Measurements from ENCODE around the gene YKT6.
"Not testable (repeated sequence)": the region's sequence is repeated elsewhere in the genome, so short reads cannot be mapped to it uniquely, and the experiment has no call there.

YKT6 gene

DNA sequence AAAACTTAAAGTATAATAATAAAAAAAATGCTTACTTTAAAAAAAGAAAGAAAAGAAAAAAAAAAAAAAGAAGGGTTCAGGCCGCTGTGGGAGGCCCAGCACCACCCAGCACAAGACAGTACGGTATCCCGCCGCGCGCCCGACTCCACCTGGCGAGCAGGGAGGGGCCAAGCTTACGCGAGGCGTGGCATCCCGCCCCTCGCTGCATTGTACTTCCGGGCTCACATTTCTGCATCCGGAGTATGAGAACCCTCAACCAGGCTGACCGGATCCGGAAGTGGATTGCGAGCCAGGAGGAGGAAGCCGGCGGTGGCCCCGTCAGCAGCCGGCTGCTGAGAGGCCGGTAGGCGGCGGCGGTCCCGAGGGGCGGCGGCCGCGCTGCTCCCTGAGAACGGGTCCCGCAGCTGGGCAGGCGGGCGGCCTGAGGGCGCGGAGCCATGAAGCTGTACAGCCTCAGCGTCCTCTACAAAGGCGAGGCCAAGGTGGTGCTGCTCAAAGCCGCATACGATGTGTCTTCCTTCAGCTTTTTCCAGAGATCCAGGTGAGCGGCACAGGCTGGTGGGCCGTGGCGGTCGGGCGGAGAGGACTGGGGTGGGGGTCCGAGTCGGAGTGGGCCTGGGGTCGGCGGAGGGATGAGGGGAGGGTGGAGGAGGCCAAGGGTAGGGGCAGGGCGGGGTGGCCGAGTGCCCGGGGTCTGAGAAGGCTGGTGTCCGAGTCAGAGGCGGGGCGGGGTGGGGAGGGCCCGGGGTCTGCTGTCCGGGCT is at the start of gene YKT6:
Gene YKT6 (plus strand): TSS at position 280 of the 763 bp plus-strand sequence. CDS start 158 bp downstream, at position 438.
- peak; percentile 86 to 91 for DNase-seq (ENCODE audit: low read depth in 2 of 2)

GRCh38 chr7:44151956-44152355 is 48.8 kb upstream of the YKT6 start:
- no peak for DNase-seq (ENCODE audit: low read depth in 2 of 2)

- no peak for DNase-seq (ENCODE audit: low read depth in 2 of 2)
Observed at GRCh38 chr7:44152971-44153947, 47.5 kb upstream of the YKT6 start.

DNA sequence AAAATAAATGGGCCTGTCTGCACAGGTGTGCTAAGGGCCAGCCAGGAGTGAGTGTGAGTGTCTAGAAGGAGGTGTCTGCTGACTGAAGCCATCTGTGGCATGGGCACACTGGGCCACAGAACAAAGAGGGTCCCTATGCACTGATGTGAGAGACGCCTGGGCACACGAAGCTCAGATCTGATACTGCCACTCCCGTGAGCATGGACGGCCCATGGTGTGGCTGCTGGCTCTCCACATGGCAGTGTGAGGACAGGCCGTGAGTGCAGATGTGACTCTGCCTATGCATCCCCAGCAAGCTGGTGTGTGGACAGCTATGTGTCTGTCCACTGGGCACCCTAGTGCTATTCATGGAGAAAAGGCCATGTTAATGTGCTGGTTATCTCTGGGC is 46.8 kb upstream of the YKT6 start:
- DNase-seq (ENCODE audit: low read depth in 2 of 2): no peak

- no peak for DNase-seq (ENCODE audit: low read depth in 2 of 2)
Observed at GRCh38 chr7:44154703-44155102, 46.1 kb upstream of the YKT6 start.

DNA sequence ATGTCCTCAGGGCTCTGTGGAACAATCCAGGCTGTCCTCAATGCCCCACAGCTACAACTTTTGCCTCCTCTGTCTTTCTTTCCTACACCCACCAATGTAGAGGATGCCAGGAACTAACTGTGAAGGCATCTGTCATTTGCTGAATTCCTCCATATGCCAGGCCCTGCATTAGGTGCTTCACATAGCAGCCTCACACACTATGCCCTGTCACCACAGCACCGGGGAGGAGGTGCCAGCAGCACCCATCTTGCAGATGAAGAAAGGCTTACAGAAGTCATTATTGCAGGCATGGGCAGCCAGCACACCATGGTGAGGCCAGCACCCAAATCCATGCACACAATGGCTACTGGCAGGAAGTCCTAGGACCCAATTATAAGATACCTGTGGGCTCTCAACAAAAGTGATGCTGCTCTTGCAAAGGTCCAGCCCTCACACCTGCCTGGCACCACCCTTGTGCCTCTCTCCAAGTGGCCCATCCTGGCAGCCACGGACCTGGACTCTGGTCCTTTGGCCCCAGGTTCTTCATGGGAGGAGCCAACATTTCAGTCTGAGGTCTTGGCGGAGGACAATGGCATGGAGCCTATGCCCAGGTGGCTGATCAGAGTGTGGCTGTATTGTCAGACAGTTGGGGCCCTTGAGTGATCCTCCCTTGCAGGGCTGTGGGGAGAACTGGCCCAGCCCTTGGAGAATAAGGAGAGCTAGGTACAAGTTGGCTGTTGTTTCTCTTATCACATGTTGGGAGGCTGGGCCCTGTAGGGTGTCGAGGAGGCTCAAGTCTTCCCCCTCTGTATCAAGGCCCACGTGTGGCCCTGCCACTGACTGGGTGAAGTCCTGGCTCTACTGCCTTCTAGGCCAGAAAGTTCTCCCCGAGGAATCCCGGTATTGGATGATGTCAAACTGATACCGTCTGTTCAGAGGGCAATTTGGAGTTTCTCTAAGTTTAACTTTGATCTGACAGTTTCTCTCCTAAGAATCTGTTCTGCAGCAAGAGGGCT is 45.3 kb upstream of the YKT6 start:
- no peak for DNase-seq (ENCODE audit: low read depth in 2 of 2)

- no peak for DNase-seq (ENCODE audit: low read depth in 2 of 2)
Observed at GRCh38 chr7:44156453-44157010, 44.2 kb upstream of the YKT6 start.

DNA sequence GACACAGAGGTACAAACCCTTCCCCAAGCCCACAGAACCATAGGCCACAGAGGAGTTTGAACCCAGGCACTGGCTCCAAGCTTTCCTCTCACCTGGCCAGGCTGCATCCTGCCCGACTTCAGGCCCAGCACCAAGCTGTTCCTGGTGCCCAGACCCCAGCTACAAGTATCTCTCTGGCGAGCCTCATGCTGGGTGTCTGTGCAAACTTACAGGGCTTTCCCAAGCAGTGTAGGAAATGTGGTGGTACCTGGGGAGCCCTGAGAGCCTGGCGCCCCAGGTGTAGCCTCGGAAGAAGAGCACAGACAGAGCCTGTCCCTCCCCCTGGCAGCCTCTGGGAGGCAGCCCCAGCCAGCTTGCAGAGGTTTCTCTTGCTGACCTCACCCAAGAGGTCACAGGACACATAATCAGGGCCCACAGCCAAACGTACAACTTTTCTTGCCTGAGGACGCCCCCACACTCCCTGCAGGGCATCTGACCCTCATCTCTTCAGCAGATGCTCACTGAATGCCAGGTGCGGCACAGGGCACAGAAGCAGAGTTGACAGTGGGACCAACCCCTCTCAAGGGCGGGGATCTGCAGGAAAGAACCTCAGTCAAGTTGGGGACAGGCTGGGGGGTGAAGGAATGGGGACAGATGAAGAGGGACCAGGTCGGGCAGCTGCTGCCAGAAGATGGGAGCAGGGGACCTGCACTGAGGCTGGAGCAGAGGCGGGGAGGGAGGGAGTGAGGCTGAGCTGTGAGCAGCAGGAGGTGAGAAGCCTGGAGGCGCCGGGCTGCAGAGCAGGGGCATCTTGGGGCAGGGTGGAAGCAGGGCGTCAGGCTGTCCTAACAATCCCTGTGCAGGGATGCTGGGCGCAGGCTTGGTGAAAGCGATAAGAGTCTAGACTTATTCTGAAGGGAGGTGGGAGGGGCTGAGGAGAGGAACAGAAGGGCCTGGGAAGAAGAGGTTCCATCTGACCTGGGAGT is 43.4 kb upstream of the YKT6 start:
- no peak for DNase-seq (ENCODE audit: low read depth in 2 of 2)

DNA sequence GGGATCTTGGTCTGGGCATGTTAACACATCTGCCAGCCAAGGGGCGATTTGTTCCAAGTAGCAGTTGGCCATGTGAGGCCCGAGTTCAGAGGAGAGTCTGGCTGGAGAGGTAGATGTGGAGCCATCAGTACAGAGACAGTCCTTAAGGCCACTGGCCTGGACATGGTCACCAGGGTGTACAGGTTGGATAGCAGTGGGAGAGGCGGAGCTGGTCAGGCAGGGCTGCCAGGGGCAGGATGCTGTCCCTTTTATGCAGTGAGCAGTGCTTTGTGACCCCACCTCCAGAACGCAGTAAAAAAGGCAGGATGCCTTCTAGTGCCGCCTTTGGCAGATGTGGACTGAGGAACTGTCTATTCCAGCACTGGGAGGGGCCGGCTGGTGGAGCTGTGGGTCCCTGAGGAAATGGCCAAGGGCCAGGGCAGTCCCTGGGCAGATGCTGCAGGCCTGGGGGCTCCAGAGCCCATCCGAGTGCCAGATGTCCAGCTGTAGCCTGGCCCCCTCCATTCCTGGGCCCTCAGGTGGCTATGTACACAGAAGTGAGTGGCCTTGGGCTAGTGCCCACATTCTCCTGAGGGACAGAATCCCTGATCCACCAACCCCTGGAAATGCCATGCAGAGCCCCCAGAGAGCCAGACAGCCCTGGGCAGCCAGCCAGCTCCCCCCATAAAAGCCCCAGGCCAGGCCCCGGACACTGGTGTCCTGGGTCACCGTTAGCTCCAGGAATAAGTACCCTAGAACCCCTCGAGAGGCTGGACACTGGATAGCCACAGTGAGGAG is 42.5 kb upstream of the YKT6 start:
- no peak for DNase-seq (ENCODE audit: low read depth in 2 of 2)

DNA sequence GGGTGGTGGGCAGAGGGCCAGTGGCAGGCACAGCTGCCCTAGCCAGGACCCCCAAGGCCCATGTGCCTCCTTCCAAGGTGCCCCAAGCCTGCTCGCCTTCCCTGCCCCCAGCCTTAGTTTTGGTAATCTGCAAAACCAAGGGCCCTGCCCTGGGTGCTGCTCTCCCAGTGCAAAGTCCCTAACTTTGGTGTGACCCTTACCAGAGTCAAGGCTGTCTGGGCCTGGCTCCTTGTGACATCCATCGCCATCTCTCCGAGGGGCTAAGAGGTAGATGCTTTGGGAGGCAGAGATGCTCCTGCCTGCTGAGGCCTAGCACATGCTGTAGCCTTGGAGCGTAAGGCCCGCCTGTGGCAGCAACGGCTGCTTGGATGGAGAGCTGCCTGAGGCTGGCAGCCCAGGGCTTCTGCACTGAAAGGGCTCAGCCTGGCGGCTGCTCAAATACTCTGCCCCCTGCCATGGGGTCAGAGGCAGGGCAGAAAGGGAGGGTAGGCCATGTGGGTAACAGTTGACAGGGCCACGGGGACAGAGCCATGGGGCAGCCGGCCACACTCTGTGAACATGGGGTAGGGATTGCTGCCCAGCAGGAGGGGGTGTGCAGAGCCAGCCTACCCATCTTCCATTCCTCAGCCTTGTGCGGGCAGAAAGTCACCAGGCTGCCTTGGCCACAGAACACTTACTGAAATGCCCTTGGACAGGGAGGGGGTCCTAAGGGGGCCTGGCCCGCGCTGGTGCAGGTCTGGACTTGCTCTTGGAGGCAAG is 41.7 kb upstream of the YKT6 start:
- DNase-seq (ENCODE audit: low read depth in 2 of 2): no peak

GRCh38 chr7:44159824-44160630 is 40.8 kb upstream of the YKT6 start:
- DNase-seq (ENCODE audit: low read depth in 2 of 2): no peak

DNA sequence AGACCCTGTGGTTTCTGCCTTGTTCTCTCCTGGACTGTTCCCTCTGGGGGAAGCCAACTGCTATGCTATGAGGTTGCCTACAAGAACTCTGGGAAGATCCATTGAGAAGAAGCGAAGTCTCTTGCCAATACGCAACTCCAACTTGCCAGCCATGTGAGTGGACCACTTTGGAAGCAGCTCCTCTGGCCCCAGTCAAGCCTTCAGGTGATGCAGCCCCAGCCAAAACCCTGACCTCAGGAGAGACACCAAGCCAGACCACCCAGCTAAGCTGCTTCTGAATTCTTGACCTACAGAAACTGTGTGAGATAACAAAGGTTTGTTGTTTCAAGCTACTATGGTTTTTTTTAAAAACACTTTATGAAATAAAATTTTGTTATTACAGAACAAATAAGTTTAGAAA is 39.4 kb upstream of the YKT6 start:
- no peak for DNase-seq (ENCODE audit: low read depth in 2 of 2)

DNA sequence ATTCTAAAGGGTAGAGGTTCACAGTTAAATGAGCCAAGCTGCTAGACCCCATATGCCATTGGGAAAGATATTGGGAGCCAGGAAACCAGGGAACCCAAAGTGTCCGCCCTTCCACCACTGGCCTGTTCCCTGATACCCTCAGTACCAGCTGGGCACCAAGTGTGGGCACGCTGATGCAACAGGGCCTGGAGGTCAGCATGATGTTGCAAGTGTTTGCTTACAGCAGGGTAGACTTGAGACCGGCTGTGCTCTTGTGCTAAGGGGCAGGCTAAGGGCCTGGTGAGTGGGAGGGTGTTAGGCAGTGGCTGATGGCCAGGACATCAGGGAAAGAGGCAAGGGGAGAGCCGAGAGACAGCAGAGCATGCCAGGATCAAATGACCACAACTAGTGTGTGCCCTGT is 38.6 kb upstream of the YKT6 start:
- no peak for DNase-seq (ENCODE audit: low read depth in 2 of 2)

DNA sequence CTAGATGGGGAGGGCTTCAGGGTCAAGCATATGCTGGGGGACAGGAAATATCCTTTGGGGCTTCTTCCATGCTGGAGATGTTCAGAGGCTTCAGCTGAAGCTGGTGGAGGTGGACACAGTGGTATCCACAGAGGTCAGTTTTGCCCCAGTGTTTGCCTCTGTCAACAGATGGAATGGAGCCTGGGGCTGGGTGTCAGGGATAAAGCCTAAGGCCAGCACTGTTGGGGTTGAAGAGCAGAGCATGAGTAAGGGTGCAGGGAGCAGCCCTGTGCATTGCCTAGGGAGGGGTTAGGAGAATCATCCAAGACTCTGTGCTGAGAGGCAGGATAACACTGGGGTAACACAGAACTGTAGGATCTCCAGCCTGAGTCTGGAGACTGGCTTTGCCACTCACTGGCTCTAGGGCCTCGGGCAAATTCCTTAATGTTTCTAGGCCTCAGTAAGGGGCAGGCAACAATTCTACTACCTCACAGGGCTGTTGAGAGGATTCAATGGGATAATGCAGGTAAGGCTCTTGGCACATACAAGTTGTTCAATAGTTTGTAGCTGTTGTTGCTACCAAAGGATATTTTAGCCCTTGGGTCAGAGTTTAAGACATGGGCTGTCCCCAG is 37.9 kb upstream of the YKT6 start:
- DNase-seq (ENCODE audit: low read depth in 2 of 2): no peak

DNA sequence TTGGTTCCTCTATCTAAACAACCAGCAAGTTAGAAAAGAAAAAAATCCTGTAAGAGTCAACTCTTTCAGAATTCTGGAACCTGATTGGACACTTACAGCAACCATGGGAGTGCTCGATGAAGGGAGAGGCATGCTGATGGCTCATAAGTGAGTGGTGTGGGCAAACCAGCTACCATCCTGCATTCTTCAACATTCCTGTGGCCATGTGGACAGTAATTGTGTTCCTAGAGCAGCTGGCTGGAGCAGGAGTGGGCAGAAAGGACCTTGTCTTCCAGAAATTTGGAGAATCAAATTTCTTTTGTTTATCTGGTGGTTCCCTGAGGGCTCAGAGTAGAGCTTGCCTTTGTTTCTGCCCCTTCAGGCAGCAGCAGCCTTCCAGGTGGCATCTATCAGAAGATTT is 37.2 kb upstream of the YKT6 start:
- no peak for DNase-seq (ENCODE audit: low read depth in 2 of 2)

GRCh38 chr7:44167920-44168319 is 32.9 kb upstream of the YKT6 start:
- DNase-seq (ENCODE audit: low read depth in 2 of 2): no peak

DNA sequence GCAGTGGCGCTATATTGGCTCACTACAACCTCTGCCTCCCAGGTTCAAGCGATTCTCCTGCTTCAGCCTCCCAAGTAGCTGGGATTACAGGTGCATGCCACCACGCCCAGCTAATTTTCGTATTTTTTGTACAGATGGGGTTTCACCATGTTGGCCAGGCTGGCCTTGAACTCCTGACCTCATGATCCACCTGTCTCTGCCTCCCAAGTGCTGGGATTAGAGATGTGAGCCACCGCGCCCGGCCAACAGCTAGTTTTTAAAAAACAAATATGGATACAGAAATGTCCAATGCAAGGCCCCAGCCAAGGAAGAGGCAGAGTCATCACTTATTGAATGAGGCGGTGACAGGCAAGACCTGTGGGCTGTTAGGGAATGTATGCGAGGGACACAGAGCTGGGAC is 28.9 kb upstream of the YKT6 start:
- not testable (repeated sequence) for DNase-seq (ENCODE audit: low read depth in 2 of 2)
